Motor neuron (in vitro differentiated cells): ENCODE measurements around the gene NPIPB2. TPM values are rescaled to one million over a fixed set of nuclear protein-coding genes. Genes with fewer than 3 reads are reported as not detected.

Experiments
- ATAC-seq, 8 experiments: fragments of 200-7000 bp; cut with Tn5 transposase; replicated peaks in 6 of 8; 2 replicates each; pipeline ENCODE4 v1.8.0; 2021; ENCODE audit warnings: mild to moderate bottlenecking in 8 of 8, moderate library complexity in 8 of 8
- H3K27ac ChIP-seq, 2 donors: fragments of 250-450 bp; sonication (Bioruptor Pico); 2 replicates each; pipeline ENCODE4 v1.9.0; 2021; ENCODE audit warnings: antibody characterized with exemption in 2 of 2, mild to moderate bottlenecking in 2 of 2, moderate library complexity in 1 of 2
- H3K4me1 ChIP-seq, 2 donors: fragments of 250-450 bp; sonication (Bioruptor Pico); replicated peaks in 1 of 2; 2 replicates each; pipeline ENCODE4 v1.6.1; 2021; ENCODE audit warnings: antibody characterized with exemption in 2 of 2, mild to moderate bottlenecking in 2 of 2, moderate library complexity in 1 of 2
- H3K4me3 ChIP-seq, 5 donors: fragments of 250-450 bp; sonication (Bioruptor Pico); 2 replicates each; pipeline ENCODE4 v1.9.0; 2021; ENCODE audit warnings: antibody characterized with exemption in 5 of 5, mild to moderate bottlenecking in 5 of 5, moderate library complexity in 4 of 5
- WGBS, 10 experiments: fragments of 450-650 bp; shearing (Covaris generic); methylation state at CpG; one replicate each; pipeline ENCODE4 v1.0.0; 2022; 5-methylcytosine and 5-hydroxymethylcytosine counted together
- in situ Hi-C, 9 experiments: fragments of 400-800 bp; cut with MboI; loops; one replicate each; pipeline ENCODE4 v1.15.0; 2021; ENCODE audit warnings: low sequenced_read_pairs in 9 of 9, low pct_unique_long_range_greater_than_20kb in 2 of 9; ENCODE audit not compliant: unreplicated experiment in 9 of 9
- total RNA-seq, 8 experiments: library from RNA; unstranded; fragments of 300-600 nt; gene quantifications; 2 replicates each; pipeline versions ENCODE4 v1.2.3 to v1.2.4, GENCODE V29; 2022

Gene NPIPB2
- total RNA-seq, 8 experiments from 2014 or later: 0.97 to 15.7 (median 7.9) TPM; not detected in 1

- Histone ChIP-seq H3K4me1 (no peaks in the 10 kb centered on the region), H3K27ac (no peak overlapping the region), H3K4me3 (no peak overlapping the region)
- in situ Hi-C loops: no loop called here
- no peak for ATAC-seq
- WGBS, 10 experiments: 85 to 100% (median 97%) methylated on average over 1 to 5 of the region's 5 CpGs
Observed at GRCh38 chr16:11877374-11877773, 64.5 kb downstream of the NPIPB2 start.

Other genes with a start within 250 kb of the NPIPB2 start
- gene TXNDC11, start 199.2 kb downstream of the NPIPB2 start, total RNA-seq: 10 to 100 TPM; 10.6 to 30.5 (median 20.3) TPM
- gene ZC3H7A, start 144.8 kb downstream of the NPIPB2 start, total RNA-seq: 10 to 100 TPM; 23.0 to 82.7 (median 39.3) TPM
- 100 to 1,000 TPM in 6 of 8 experiments, 10 to 100 TPM in 2; 89.3 to 243 (median 124) TPM for gene RSL1D1, start 90.5 kb downstream of the NPIPB2 start, total RNA-seq
- 100 to 1,000 TPM in 2 of 8 experiments, 10 to 100 TPM in 6; 37.9 to 157 (median 78.0) TPM for gene GSPT1, start 26.1 kb downstream of the NPIPB2 start, total RNA-seq
- gene TNFRSF17, start 23.2 kb upstream of the NPIPB2 start, total RNA-seq: under 1 TPM in 4 of 8 experiments, not detected in 4; 0.38 to 0.84 (median 0.45) TPM
- 10 to 100 TPM in 2 of 8 experiments, 1 to 10 TPM in 6; 6.2 to 11.8 (median 9.2) TPM for gene SNX29, start 34.7 kb upstream of the NPIPB2 start, total RNA-seq